Bronchial epithelial cell (primary cell): ENCODE results near the gene NHERF2. TPM values are rescaled to one million over a fixed set of nuclear protein-coding genes. Genes with fewer than 3 reads are reported as not detected.

ENCODE experiments used
- DNase-seq: peaks from one replicate; pipeline ENCODE4 v3.0.0-alpha.2; 2010; ENCODE audit warnings: low read depth
- FAIRE-seq: peaks from 2 replicates; lab custom pipeline; 2011; peaks lifted over from hg19 to GRCh38; lab: Jason Lieb, UNC
- H3K27me3 ChIP-seq: 2 replicates; pipeline ENCODE4 v1.5.1; 2011; ENCODE audit warnings: low read length; ENCODE audit not compliant: control insufficient read depth, insufficient read depth
- H3K36me3 ChIP-seq: 2 replicates; pipeline ENCODE4 v1.5.1; 2011; ENCODE audit warnings: low read length; ENCODE audit not compliant: control insufficient read depth, insufficient read depth
- H3K4me3 ChIP-seq: 2 replicates; pipeline ENCODE4 v1.5.1; 2011; ENCODE audit warnings: mild to moderate bottlenecking, low read depth, low read length, control low read depth
- total RNA-seq: library from RNA; depleted of rRNA; stranded (reverse); fragments of >200 nt; gene quantifications from 2 replicates; pipeline ENCODE4 v1.2.1, GENCODE V29; 2014
- TF ChIP-seq, protein P1 (sequence below): IDR thresholded peaks from 2 replicates; pipeline ENCODE4 v1.5.1; 2011; ENCODE audit warnings: mild to moderate bottlenecking, moderate library complexity, low read length, control low read depth, inconsistent platforms; ENCODE audit not compliant: insufficient read depth, severe bottlenecking

The NHERF2 gene
- total RNA-seq, 1 donor from 2014 or later, result 15.8 TPM

- no peaks in the 10 kb centered on the region for H3K27me3 ChIP-seq
- TF ChIP-seq, protein P1, sequence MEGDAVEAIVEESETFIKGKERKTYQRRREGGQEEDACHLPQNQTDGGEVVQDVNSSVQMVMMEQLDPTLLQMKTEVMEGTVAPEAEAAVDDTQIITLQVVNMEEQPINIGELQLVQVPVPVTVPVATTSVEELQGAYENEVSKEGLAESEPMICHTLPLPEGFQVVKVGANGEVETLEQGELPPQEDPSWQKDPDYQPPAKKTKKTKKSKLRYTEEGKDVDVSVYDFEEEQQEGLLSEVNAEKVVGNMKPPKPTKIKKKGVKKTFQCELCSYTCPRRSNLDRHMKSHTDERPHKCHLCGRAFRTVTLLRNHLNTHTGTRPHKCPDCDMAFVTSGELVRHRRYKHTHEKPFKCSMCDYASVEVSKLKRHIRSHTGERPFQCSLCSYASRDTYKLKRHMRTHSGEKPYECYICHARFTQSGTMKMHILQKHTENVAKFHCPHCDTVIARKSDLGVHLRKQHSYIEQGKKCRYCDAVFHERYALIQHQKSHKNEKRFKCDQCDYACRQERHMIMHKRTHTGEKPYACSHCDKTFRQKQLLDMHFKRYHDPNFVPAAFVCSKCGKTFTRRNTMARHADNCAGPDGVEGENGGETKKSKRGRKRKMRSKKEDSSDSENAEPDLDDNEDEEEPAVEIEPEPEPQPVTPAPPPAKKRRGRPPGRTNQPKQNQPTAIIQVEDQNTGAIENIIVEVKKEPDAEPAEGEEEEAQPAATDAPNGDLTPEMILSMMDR, result no peak
- FAIRE-seq, result no peak
- no peak for DNase-seq
- H3K36me3 ChIP-seq, result no peaks in the 10 kb centered on the region
- H3K4me3 ChIP-seq, result no peak overlapping the region
Measured at GRCh38 chr16:2043667-2044451, 17.2 kb downstream of the NHERF2 start.

DNA sequence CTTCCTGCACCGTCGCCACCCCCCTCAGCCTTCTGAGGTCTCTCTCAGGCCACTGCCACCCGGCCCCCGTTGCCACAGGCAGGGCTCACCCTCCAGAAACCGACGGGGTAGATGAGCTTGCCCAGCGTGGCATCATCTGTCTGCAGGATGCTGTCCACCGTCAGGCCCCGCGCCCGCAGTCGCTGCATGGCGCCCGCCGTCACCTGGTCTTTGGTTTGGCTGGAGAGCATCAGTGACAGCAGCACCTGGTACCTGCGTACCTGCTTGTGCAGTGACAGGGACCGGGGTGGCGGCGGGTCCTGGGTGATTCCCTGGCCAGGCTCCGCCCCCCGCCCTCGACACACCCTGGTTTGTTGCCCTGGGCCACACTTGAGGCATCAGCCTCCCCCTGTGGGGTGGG lies 17.8 kb downstream of the NHERF2 start:
- Histone ChIP-seq H3K4me3 (no peak overlapping the region), H3K36me3 (no peaks in the 10 kb centered on the region), H3K27me3 (no peaks in the 10 kb centered on the region)
- TF ChIP-seq, protein P1, result no peak
- DNase-seq (no peak), FAIRE-seq (no peak)

DNA sequence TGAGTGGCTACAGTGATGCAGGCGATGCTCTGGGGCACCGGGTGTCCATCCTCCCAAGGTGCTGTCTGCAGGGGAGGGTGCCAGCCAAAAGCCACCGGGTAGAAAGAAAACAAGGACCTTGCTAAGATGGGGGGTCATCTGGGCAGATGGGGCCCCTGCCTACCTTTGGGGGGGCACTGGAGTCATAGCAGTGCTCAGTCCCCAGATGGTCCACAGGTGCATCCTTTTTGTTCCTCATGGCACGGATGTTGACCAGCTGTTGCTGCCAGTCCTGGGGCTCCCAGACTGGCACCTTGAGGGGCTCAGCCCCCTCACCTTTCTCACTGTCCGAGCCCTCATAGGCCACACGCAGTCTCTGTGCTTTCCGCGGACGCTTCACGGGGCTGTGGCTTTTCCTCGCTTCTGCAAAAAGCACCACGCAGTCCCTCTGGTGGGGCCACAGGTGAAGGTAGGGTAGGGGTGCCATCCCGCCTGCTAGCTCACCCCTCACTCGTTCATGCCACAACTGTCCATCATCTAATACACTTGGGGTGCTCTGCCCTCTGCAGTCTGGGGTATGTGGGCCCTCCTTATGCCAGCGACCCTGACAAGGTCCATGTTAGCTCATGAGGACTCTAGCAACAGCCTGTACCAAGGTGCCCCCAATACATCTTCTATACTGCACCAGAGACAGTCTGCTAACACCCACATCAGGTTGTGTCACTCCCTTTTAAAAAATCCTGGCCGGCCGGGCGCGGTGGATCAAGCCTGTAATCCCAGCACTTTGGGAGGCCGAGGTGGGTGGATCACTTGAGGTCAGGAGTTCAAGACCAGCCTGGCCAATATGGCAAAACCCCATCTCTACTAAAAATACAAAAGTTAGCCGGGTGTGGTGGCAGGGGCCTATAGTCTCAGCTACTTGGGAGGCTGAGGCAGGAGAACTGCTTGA lies 19.5 kb downstream of the NHERF2 start:
- Histone ChIP-seq H3K4me3 (no peak overlapping the region), H3K36me3 (no peaks in the 10 kb centered on the region), H3K27me3 (no peaks in the 10 kb centered on the region)
- TF ChIP-seq, protein P1, result no peak
- DNase-seq (no peak), FAIRE-seq (no peak)

DNA sequence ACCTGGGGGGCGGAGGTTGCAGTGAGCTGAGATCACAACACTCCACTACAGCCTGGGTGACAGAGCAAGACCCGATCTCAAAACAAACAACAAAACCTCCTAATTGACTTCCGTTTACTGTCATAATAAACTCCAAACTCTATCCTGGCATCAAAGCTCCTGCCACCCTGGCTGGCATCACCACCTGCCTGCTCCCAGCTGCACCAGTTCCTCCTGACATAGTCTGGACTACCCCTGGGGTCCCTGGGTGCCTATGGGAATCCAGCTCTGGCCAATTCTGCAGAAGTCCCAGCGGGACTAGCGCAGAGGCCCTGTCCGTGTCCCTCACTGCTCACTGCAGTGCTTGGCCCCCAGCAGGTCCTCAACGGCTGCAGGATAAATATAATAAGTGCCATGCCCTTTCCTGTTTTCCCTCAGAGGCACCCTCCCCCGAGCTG lies 20.2 kb downstream of the NHERF2 start:
- Histone ChIP-seq H3K36me3 (peaks cover 3% of the 10 kb centered on the region), H3K27me3 (no peaks in the 10 kb centered on the region), H3K4me3 (peak overlapping the region; percentile 80)
- TF ChIP-seq, protein P1, result no peak
- no peak for DNase-seq
- FAIRE-seq, result no peak

- peaks cover 3% of the 10 kb centered on the region for H3K36me3 ChIP-seq
- DNase-seq (peak; percentile 91), FAIRE-seq (no peak)
- TF ChIP-seq, protein P1, result peak; percentile 54
- H3K27me3 ChIP-seq, result no peaks in the 10 kb centered on the region
- H3K4me3 ChIP-seq, result peak within 1 kb of the TSS; percentile 80
Measured at GRCh38 chr16:2047330-2048115, 20.8 kb downstream of the NHERF2 start, which contains the start of the genes NTHL1 and TSC2. Gene NTHL1, minus strand, starts transcription at chr16:2047834. Its CDS starts 11 bp downstream, at chr16:2047823. Gene TSC2, plus strand, starts transcription at chr16:2047985. Its CDS starts 631 bp downstream, at chr16:2048616.
